CD4-positive, alpha-beta T cell treated with Interleukin-2 at 100 ng/mL for 4 hours (primary cell): ENCODE data around the gene OR2T29.
A peak's percentile ranks its signal among the peaks of the same experiment; 100 is the strongest.
"Not testable (repeated sequence)": the region's sequence is repeated elsewhere in the genome, so short reads cannot be mapped to it uniquely, and the experiment has no call there.

Experiments
- DNase-seq: peaks from one replicate; pipeline ENCODE4 v3.0.0-alpha.2; 2020; ENCODE audit warnings: low spot score

The OR2T29 gene, protein sequence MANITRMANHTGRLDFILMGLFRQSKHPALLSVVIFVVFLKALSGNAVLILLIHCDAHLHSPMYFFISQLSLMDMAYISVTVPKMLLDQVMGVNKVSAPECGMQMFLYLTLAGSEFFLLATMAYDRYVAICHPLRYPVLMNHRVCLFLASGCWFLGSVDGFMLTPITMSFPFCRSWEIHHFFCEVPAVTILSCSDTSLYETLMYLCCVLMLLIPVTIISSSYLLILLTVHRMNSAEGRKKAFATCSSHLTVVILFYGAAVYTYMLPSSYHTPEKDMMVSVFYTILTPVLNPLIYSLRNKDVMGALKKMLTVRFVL

DNA sequence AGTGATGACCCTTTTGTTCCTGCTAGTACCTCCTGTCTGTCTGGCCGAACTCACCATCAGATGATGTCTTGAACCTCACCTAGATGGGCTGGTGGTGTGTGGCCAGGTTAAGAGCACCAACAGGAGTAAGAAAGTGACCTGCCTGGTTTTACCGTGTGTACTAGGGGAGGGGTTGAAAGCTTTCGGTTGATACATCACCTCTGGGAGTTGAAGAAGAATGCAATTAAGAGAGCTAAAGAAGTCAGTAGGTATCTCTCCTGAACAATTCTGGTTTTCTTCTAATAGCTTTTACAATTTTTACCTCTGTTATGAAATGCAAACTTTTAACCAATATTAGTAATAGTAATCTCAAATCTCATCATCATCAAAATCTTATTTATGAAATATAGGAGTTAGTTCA lies at the start of gene OR2T29:
OR2T29 (minus strand) TSS at position 101 of the 400 bp plus-strand sequence. CDS start 3,281 bp downstream, outside the sequence.
- not testable (repeated sequence) for DNase-seq

DNA sequence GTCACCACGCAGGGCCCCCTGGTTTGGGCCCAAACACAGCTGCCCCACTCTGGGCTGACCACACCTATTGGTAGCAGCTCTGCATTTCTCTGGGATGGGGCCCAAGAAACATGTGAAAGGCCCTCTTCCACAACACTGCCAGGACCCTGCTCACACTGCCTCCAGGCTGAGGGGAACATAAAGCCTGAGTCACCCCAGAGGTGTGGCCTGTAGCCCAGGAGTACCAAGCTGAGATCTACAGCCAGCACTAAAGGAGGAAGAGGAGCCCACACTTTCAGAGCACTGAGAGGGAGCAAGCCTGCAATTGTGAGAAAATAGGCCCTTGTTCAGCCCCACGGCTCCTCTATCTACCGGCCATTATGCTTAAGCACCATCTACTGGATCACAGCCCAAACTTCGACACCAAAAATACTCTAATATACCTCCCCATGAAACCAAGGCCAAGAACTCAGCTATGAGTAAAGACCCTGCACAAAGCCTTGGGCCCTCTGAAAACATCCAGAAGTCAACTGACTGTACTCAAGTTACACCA lies 49.4 kb upstream of the OR2T29 start:
- no peak for DNase-seq

DNA sequence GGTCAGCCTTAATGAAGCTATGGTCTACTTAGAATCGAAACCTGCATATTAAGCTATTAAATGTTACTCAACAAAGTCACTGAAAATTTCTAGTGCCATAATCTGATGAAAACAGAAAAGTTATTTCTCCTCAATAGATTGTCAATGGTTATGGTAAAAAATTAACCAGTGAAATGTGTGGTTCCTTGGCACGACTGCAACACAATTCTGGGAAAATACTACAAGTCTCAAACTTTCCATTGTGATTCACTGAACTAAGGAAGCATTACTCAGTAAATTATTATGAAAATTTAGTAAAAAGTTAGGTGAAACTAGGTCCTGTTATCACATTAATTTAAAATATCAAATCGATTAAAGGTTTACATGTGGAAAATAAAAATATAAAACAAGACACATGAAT lies 47.7 kb upstream of the OR2T29 start:
- no peak for DNase-seq

DNA sequence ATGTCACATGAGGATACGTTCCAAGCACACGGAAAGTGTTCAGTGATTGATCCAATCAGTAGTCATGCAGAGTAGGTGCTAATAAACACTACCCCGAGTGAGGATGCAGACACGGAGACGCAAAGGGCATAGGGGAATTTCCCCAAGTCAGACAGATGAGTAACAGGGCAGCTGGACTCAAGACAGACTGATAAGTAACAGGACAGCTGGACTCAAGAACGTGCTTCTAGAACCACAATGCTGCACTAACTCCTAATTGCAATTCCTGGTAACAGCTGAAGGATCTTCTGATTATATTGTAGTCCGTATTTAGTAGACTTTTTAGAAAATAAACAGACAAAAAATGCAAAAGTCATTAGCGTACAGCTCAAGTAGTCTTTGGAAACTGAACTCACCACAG lies 36.8 kb upstream of the OR2T29 start:
- DNase-seq, result no peak

DNA sequence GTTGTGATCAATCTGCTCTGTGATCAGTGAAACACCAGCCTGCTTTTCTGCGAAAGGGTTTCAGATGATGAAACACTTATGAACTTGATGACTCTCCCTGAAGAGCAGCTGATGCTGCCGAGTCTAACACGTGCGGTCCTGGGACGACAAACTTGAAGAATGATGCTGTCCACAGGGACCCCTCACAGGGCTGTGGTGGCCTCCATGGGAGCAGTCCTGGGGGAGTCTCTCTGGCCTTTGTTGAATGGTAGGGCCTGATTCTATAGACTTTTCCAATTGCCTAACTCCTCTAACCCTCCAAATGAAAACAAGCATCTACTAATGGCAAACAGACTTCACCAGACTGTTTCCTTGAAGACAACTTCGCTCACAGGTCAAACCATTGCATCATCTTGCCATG lies 35.0 kb upstream of the OR2T29 start, which contains the start of gene OR2T10:
OR2T10 (minus strand) TSS at position 112 of the 400 bp plus-strand sequence. CDS start 3,932 bp downstream, outside the sequence.
- no peak for DNase-seq

DNA sequence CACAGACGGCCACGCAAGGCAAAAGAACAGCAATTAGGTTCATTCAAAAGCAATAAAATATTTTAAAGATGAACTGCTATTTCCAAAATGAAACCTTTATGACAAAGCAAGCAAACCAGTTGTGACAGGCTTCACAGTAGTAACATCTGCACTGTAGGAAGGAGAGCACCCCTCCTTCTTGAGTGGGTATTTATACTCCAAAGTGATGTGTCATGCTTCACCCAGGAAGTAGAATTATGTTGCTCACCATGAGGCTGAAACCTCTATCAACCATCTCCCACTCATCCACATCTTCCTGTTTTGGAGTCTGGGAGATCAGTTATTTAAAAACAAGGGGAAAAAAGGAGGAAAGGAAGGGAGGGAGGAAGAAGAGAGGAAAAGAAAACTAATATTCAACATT lies 34.0 kb upstream of the OR2T29 start:
- DNase-seq, result no peak

DNA sequence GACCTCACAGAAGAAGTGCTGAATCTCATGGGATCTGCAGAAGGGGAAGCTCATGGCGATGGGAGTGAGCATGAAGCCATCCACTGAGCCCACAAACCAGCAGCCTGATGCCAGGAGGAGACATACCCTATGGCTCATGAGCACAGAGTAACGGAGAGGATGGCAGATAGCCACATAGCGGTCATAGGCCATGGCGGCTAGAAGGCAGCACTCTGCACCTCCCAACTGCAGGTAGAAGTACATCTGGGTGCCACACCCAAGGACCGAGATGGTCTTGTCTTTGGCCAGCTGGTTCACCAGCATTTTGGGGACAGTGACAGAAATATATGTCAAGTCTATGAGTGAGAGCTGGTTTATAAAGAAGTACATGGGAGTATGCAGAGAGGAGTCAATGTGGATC lies 30.7 kb upstream of the OR2T29 start:
- DNase-seq, result no peak

DNA sequence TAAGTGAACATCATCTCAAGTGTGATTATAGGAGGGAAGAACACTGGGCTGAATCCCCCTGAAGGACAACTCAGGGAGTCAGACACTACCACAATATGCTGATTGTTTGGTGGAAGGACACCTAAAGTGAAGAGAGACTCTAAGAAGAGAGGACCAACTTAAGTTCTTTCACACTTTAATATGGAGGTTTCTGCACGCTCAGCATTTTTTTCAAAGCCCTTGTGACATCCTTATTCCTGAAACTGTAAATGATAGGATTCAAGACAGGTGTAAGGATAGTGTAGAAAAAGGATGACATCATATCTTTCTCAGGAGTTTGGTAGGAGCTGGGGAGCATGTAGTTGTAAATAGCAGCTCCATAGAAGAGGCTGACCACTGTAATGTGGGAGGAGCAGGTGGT lies 30.1 kb upstream of the OR2T29 start:
- no peak for DNase-seq

DNA sequence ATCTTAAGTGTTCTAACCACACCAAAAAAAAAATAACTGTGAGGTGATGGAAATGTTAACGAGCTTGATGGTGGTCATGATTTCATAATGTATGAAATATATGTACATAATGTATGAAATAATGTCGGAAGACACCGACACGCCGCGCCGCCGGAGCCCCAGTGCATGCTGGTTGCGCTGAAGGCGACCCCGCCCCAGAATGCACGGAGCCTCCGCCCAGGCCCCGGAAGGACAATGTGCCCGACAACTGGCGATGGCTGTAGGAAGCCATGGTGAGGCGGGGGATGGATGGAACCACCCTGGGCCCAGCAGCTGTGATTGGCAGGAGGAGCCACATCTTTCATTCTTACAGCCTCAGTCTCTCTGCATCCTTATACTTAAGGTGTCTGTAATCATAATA lies 27.5 kb upstream of the OR2T29 start:
- no peak for DNase-seq

DNA sequence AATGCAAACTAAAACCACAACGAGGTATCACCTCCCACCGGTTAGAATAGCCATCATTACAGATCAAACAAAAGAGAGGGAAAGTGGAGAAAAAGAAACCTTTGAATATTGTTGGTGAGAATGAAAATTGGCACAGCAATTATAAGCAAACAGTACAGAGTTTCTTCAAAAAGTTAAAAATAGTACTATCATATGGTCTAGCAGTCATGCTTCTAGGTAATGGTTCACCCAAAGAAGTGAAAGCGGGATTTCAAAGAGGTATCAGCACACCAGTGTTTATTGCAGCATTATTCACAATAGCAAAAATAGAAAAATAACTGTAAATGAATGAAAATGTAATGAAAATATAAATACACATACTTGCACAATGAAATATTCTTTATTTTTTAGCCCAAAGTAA lies 26.8 kb upstream of the OR2T29 start:
- DNase-seq, result no peak

DNA sequence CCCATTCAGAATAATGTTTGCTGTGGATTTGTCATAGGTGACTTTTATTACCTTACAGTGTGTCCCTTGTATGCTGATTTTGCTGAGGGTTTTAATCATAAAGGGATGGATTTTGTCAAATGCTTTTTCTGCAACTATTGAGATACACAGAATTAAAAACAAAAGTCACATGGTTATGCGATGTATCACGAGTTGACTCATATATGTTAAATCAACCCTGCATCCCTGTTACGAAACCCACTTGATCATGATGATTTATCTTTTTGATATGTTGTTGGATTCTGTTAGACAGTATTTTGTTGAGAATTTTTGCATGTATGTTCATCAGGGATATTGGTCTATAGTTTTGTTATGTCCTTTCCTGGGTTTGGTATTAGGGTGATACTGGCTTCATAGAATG lies 22.7 kb upstream of the OR2T29 start:
- DNase-seq, result no peak

DNA sequence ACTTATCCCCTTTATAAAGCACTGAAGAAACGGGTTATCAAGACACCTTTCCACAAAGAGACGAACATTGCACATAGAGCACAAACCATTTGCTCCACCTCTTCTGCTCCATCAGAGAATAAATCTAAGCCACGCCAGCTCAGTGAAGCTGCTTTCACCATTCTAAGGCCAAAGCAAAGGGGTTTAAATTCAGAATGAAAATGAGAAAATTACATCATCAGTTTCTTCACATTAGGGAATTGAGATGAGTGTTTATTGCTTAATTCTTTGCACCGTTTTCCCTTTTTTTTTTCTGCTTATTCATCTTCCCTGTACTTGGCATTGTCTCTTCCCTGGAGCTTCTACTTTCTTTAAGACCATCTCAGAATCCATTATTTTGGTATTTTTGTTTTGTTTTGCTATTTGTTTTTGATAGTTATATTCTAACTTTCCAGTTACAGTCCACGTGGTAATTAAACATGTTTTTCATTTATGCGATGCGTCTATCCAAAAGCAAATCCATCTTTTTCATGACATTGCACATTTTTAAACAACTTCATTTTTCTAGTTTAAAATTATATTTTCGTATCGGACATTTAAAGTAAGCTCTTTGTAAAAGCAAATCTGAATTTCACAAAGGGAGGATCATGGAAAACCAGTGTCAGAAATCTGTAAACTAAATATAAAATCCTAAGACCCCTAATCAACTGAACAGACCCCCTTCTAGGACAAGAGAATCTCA lies 13.8 kb upstream of the OR2T29 start:
- no peak for DNase-seq

DNA sequence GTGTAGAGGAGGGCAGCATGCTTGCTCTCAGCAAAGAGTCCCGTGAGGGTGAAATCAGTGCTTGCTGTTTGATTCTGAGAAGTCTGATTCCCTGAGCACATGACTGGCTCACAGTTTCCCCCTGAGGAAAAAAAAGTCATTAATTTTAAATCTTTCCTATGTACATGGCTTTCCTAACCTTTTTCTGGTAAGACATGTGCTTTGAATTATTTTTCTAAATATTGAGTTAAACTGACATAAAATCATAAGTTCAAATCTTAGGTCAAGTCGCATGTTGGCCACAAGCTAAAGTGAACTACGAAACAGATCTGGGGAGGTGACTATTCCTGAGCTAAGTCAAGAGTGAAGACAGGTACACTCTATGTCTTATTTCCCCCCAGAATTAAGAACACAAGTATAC lies 12.1 kb upstream of the OR2T29 start, which contains the start of gene OR2T34:
OR2T34 (minus strand) TSS at position 101 of the 400 bp plus-strand sequence; CDS start at position 101, 0 bp downstream.
- not testable (repeated sequence) for DNase-seq

DNA sequence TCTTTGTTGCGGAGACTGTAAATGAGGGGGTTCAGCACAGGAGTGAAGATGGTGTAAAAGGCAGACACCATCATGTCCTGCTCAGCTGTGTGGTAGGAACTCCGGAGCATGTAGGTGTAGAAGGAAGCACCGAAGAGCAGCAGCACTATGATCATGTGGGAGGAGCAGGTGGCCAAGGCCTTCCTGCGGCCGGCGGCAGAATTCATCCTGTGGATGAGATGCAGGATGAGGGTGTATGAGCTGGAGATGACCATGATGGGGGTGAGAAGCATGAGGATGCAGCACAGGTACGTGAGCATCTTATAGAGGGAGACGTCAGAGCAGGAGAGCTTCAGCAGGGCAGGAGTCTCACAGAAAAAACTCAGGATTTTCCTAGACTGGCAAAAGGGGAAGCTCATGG lies 11.3 kb upstream of the OR2T29 start:
- not testable (repeated sequence) for DNase-seq

DNA sequence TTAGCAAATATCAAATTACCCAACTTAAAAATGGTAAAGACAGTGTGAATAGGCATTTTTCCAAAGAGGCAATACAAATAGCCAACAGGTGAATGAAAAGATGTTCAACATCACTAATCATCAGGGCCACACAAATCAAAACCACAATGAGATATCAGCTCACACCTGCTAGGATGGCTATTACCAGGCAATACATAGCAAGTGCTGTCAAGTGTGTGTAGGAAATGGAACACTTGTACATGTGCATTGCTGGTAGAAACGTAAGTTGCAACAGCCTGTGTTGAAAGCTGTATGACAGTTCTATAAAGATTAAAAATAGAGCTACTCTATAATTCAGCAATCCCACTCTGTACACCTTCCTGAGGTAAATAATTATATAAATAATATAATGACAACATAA lies 9.5 kb upstream of the OR2T29 start:
- DNase-seq, result not testable (repeated sequence)

DNA sequence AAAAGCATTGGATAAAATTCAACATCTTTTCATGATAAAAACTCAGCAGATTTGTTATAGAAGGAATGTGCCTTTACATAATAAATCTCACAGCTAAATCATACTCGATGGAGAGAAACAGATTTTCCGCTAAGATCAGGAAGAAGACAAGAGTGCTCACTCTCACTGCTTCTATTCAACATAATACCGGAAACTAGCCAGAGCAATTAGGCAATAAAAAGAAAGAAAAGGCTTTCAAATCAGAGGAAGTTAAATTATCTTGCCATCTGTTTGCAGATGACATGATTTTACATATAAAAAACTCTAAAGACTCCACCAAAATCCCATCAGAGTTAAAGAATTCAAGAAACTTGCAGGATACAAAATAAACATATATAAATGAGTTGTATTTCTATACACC lies 8.2 kb upstream of the OR2T29 start:
- DNase-seq, result not testable (repeated sequence)

DNA sequence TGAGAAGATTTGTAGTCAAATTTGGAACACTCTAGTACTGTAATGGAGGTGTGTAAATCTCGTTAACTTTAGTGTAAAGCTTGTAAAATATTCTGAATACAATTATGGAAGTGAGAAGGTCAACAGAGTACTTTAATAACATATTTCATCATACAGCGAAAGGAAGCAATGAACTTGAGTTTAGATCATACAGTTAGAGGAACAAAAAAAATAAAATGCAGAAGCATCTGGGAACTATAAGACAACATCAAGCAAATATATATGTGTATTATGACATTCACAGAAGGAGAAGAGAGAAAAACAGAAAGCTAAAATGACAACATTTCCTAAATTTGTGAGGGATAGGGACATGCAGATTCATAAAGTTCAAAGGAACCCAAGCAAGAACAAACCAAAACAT lies 6.5 kb upstream of the OR2T29 start:
- not testable (repeated sequence) for DNase-seq

DNA sequence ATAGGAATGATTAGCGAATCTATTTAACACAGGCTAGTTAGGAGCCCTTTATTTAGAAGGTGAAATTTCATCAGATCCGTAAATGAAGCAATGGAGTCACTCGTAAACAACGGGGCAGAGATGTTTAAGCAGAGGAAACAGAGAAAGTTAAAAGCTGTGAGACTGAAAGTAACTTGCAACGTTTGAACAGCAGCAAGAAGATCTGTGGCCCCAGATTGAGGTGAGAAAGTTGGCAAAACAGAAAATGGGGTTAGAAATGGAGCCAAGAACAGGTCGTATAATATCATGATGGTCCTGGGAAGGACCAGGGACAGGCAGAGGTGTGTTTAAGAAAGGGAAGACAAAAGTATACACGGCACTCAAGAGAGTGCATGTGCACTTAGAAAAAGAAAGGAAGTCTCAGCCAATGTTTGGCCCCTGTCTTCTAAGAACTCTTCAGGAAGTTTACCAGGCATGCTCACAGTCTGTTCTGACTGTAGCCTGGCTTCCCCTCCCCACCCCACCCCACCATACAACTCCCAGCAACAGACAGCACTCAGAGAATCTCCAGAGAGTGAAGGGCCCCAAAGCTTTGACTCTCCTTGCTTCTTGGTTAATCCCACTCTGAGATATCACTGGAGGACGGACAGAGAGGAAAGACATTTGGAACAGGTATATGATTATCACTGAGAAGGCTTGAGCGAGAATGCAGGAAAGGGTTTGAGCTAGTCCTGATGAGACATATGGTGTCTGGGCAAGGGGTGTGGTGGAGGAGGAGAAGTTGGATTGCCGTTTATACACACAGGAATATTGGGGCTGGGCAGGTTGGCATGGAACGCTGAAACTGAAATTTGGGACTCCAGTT lies 3.2 kb upstream of the OR2T29 start:
- peak; percentile 24 for DNase-seq

DNA sequence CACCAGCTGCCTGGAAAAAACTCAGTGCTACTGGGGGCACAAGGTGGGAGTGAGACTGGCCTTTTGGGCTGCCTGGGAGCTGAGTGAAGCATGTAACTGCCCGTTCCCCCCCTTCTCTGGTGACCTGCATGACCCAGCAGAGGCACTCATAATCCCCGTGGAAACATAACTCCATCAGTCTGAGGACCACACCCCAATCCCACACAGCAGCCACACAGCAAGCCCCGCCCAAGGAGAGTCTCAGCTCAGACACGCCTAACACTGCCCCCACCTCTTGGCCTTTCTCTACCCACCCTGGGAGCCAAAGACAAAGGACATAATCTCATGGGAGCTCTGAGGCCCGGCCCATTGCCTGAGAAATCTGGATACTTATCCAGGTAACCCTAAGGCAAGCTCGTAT lies 11.5 kb downstream of the OR2T29 start:
- not testable (repeated sequence) for DNase-seq

DNA sequence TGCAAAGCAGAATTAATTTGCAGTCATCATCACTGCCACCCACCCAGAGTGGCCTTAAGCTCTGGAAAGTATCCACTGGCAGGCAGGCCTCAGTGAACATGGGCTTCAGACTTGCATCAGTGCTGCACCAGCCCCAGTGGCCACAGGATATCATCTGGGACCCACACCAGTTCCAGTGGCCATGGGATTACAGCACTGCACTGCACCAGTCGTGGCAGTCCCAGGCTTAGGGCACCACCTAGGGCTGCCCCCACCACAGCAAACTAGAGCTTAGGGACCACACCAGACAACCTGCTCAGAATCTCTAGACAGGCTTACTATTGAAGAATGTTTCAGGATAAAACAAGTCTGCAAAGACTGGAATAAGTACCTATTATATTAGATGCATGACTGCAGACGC lies 15.2 kb downstream of the OR2T29 start:
- DNase-seq, result not testable (repeated sequence)

DNA sequence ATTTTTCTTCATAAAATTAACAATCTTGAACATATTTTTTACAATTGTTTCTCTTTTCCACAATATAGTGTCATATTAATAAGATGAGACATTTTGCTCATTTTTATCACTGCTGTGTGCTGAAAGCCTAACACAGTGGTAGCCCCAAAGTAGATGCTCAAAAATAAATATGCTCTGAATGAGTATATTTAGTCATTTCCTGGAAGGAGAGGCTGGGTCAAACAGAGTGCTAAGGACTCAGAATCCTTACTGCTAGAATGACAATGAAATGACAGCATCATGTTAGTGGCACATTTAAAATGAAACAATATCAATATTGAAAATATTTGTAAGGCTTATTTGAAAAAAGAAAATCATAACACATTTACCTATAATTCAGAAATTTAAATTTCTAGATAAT lies 25.1 kb downstream of the OR2T29 start:
- DNase-seq, result not testable (repeated sequence)

DNA sequence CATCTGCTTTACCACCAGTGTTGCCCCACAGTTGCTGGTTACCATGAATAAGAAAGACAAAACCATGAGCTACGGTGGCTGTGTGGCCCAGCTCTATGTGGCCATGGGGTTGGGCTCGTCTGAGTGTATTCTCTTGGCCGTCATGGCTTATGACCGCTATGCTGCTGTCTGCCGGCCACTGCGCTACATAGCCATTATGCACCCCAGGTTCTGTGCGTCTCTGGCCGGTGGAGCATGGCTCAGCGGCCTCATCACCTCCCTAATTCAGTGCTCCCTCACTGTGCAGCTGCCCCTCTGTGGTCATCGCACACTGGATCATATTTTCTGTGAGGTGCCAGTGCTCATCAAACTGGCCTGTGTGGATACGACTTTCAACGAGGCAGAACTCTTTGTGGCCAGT lies 40.7 kb downstream of the OR2T29 start:
- no peak for DNase-seq
